HepG2 (cell line): ENCODE results near the gene AAMP. TPM values are rescaled to one million over a fixed set of nuclear protein-coding genes. Genes with fewer than 3 reads are reported as not detected.
A peak's percentile ranks its signal among the peaks of the same experiment; 100 is the strongest.

ENCODE experiments used
- ADNP ChIP-seq: sonication (generic); formaldehyde crosslinking; IDR thresholded peaks from 2 replicates; pipeline ENCODE4 v1.4.0; 2020; ENCODE audit warnings: missing genetic modification reagents
- AHDC1 ChIP-seq: sonication (generic); formaldehyde crosslinking; IDR thresholded peaks from 2 replicates; pipeline ENCODE4 v1.5.1; 2020; ENCODE audit warnings: mild to moderate bottlenecking, missing genetic modification reagents, borderline replicate concordance
- MAX ChIP-seq: IDR thresholded peaks from 2 replicates; pipeline ENCODE4 v1.6.1; 2012; ENCODE audit warnings: inconsistent platforms
- NFAT5 ChIP-seq: sonication (generic); formaldehyde crosslinking; IDR thresholded peaks from 2 replicates; pipeline ENCODE4 v1.4.0; 2020; ENCODE audit warnings: missing genetic modification reagents
- TEAD2 ChIP-seq: sonication (generic); formaldehyde crosslinking; IDR thresholded peaks from 2 replicates; pipeline ENCODE4 v1.9.0; 2021; ENCODE audit warnings: missing genetic modification reagents
- ZNF407 ChIP-seq: sonication (generic); formaldehyde crosslinking; IDR thresholded peaks from one replicate; pipeline ENCODE4 v1.5.1; 2020; ENCODE audit warnings: mild to moderate bottlenecking, missing genetic modification reagents; ENCODE audit errors: not compliant biosample characterization
- ZNF564 ChIP-seq: sonication (generic); formaldehyde crosslinking; IDR thresholded peaks from 2 replicates; pipeline ENCODE4 v1.8.1; 2023; ENCODE audit warnings: mild to moderate bottlenecking, missing genetic modification reagents
- ZNF766 ChIP-seq: sonication (generic); formaldehyde crosslinking; IDR thresholded peaks from 2 replicates; pipeline ENCODE4 v1.5.0; 2020; ENCODE audit warnings: missing genetic modification reagents, borderline replicate concordance
- polyA plus RNA-seq, 8 experiments: library from polyadenylated mRNA; depleted of rRNA in 3 of 8; stranded (reverse) in 7 of 8; unstranded in 1 of 8; fragments of >200 nt; fragmentation: Illumina TruSeq in 4 of 8; extraction: Trizol in 4 of 8; gene quantifications; 2 replicates each; pipeline versions ENCODE4 v1.2.1 to v1.2.3, GENCODE V29; 2011 to 2016; ENCODE audit warnings: low read depth in 4 of 8, missing spikeins in 1 of 8, mixed read lengths in 1 of 8; ENCODE audit not compliant: insufficient read depth in 1 of 8
- total RNA-seq, 5 experiments: library from RNA; depleted of rRNA; stranded (reverse); fragments of >200 nt; fragmentation: Illumina TruSeq; extraction: Trizol; gene quantifications; 2 replicates each; pipeline ENCODE4 v1.2.3, GENCODE V29; 2016; ENCODE audit warnings: low read depth in 1 of 5

Gene AAMP
- total and polyA plus RNA-seq, 2 of the 13 experiments (the other 11 are each of a cell fraction or from before 2014, with no cell fraction given): 110 to 186 TPM

- TF ChIP-seq AHDC1 (0 out of 2 replicates have a peak, but pooled peaks have one; percentile 43), ZNF564 (CRISPR knock-in tag) (0 out of 2 replicates have a peak, but pooled peaks have one; percentile 20), ZNF766 (CRISPR knock-in tag) (no peak), NFAT5 (CRISPR knock-in tag) (0 out of 2 replicates have a peak, but pooled peaks have one; percentile 2), ADNP (CRISPR knock-in tag) (no peak), TEAD2 (CRISPR knock-in tag) (no peak), MAX (no peak), ZNF407 (CRISPR knock-in tag) (no peak)
Observed at GRCh38 chr2:218270721-218271486, 967 bp upstream of the AAMP start (continued).
